Measurements from ENCODE around the gene HOXA13. TPM values are rescaled to one million over a fixed set of nuclear protein-coding genes. Genes with fewer than 3 reads are reported as not detected.
A peak's percentile ranks its signal among the peaks of the same experiment; 100 is the strongest.

HOXA13 gene
- polyA plus RNA-seq, 1 donor: not detected

DNA sequence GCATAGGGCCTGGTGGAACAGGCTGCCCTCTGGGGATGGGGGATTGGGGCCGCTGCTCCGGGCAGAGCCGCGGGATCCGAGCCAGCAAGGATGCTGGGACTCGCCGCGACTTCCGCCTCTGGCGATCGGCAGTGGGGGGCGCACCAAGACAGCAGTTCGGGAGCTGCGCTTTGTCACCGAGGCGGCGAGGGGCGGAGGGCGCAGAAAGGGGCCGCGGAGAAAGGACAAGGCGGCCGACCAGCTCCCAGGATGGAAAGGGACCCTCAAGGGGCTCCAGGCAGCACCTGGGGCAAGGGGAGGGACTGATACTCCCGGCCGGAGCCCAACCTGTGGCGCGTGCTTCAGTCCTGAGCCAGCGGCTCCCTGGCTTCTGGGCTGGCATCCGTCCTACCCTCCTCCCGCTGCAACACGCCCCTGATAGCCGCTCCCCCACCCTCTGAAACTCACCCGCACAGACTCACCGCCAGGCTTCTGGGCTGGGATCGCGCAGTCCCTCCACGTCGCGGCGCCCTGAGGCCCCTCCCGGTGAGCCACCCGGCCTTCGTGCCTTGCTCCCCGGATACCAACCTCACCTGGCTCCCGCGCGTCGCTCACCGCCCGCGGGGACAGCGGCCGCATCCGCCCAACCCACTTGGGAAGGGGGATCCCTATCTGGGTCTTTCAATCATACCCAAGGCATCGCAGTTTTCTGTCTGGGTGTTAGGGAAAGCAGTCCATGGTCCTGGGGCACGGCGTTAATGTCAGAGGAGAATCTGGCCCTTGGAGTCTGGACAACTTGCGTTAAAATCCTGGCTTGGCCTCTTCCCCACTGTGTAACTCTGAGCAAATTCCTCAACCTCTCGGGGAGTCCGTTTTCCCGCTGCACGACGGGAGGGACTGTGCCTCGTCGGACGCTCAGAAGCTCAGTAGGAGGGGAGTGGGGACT, 35.8 kb upstream of the HOXA13 start:
- Histone ChIP-seq H3K27me3 (ENCODE audit: control insufficient read depth, insufficient read depth, low read length) (peaks cover 75% of the 10 kb centered on the region), H3K27ac (ENCODE audit: low read length) (no peak overlapping the region), H3K4me3 (ENCODE audit: low read length) (peak overlapping the region; percentile 54), H3K4me1 (ENCODE audit: control insufficient read depth, insufficient read depth, low read length) (peaks cover 12% of the 10 kb centered on the region), H3K9me3 (ENCODE audit: control insufficient read depth, low read depth, low read length) (peaks cover 15% of the 10 kb centered on the region), H3K36me3 (ENCODE audit: control insufficient read depth, insufficient read depth, low read length) (no peaks in the 10 kb centered on the region)
- DNase-seq: peak in 1 of 2 donors; percentile 49
- no CpG with 5 or more reads among the region's 66 CpGs for WGBS (ENCODE audit: insufficient coverage, low lambda C conversion rate)

DNA sequence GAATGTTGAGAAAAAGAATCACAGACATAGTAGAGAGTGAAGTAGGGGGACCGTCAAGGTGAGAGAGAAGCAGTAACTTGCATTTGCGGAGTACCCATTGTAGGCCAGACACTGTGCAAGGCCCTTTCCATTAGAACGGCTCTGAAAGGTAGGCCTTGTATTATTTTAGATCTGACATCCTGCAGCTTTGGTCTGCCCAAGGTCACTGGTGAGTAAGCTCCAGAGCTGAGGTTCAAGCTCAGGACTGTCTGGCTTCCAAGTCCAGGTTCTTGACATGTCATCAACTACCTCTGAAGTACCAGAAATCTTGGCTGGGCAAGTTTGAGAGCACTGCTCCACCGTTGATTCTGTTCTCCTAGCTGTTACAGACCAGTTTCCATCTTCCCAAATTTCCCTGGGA, 29.6 kb upstream of the HOXA13 start:
- Histone ChIP-seq H3K27ac (ENCODE audit: low read length) (no peak overlapping the region), H3K4me3 (ENCODE audit: low read length) (no peak overlapping the region), H3K9me3 (ENCODE audit: control insufficient read depth, low read depth, low read length) (peaks cover 5% of the 10 kb centered on the region), H3K27me3 (ENCODE audit: control insufficient read depth, insufficient read depth, low read length) (peaks cover 62% of the 10 kb centered on the region), H3K4me1 (ENCODE audit: control insufficient read depth, insufficient read depth, low read length) (no peaks in the 10 kb centered on the region), H3K36me3 (ENCODE audit: control insufficient read depth, insufficient read depth, low read length) (no peaks in the 10 kb centered on the region)
- WGBS (ENCODE audit: insufficient coverage, low lambda C conversion rate): 100% methylated on average over 1 of the region's 4 CpGs
- no peak for DNase-seq

DNA sequence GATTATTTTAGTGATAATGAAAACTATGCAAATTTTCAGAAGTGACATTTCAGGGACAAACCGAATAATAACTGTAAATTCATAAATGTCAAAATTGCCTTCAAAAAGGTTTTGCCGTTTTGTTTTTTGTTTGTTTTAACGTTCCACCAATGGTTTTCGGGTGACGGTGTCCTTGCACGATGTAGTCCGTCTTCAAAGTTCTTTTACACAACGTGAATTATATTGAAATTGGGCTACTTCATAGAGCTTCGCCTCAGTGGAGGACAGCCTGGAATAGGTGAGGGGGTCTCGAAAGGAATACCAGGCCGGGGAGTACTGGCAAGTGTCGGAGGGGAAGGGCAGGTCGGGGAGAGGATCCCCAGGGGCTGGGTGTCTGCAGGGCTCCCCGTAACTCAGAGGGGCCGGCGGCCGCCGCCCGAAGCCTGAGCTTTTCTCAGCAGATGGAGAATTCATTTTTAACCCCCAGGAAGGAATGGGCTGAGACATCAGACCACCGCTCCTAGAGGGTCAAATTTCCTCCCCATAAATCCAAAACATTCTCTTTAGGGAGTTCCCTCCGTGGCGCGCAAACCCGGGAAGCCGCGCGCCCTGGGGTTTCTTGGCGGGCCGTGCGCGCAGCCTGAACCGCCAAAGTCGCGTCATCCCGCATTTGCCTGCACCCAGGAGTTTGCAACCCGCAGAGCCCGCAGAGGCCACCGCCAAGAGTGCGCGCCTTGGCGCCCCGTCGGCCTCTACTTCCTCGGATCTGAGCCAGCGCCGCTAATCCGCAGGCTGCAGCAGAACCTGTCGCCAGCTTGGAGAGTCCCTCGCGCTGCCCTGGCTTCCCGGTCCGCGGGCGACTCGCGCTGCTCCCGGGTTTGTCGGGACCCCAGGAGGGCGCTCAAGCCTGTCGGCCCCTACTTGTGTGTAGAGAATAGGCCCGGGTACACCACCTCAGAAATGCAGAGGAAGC, 25.4 kb upstream of the HOXA13 start:
- Histone ChIP-seq H3K4me1 (ENCODE audit: control insufficient read depth, insufficient read depth, low read length) (no peaks in the 10 kb centered on the region), H3K4me3 (ENCODE audit: low read length) (no peak overlapping the region), H3K27me3 (ENCODE audit: control insufficient read depth, insufficient read depth, low read length) (peaks cover 88% of the 10 kb centered on the region), H3K36me3 (ENCODE audit: control insufficient read depth, insufficient read depth, low read length) (no peaks in the 10 kb centered on the region), H3K9me3 (ENCODE audit: control insufficient read depth, low read depth, low read length) (peaks cover 5% of the 10 kb centered on the region), H3K27ac (ENCODE audit: low read length) (no peak overlapping the region)
- no peak for DNase-seq
- no CpG with 5 or more reads among the region's 61 CpGs for WGBS (ENCODE audit: insufficient coverage, low lambda C conversion rate)

DNA sequence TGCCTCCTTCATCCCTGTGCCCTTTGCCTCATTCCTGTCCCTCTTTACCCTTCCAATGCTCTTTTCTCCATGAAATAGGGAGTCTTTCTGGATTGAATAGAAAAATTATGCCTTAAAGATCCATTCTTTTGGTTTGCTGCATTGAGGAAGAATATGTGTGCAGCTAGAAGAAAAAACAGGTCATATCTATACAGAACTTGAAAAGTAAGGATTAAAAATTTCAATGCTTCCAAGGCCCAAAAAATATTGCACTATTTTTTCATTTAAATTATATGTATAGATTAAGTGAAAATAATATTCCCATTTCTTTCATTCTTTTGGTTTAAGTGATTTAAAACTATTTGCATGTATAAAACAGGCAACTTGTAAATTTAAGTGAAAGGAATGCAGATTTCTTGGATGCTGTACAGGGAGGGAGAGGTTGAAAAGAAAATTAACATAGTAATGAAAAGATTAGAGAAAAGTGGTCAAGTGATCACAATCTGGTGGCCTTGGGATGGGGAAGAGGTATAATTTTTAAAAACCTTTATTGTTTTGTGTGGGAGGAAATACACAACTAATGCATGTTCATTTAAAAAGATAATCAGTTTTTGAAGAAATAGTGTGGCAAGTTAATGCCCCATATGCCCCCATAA, 24.2 kb upstream of the HOXA13 start:
- Histone ChIP-seq H3K4me3 (ENCODE audit: low read length) (no peak overlapping the region), H3K9me3 (ENCODE audit: control insufficient read depth, low read depth, low read length) (peaks cover 5% of the 10 kb centered on the region), H3K27me3 (ENCODE audit: control insufficient read depth, insufficient read depth, low read length) (peaks cover 89% of the 10 kb centered on the region), H3K27ac (ENCODE audit: low read length) (no peak overlapping the region), H3K36me3 (ENCODE audit: control insufficient read depth, insufficient read depth, low read length) (no peaks in the 10 kb centered on the region), H3K4me1 (ENCODE audit: control insufficient read depth, insufficient read depth, low read length) (no peaks in the 10 kb centered on the region)
- no peak for DNase-seq

DNA sequence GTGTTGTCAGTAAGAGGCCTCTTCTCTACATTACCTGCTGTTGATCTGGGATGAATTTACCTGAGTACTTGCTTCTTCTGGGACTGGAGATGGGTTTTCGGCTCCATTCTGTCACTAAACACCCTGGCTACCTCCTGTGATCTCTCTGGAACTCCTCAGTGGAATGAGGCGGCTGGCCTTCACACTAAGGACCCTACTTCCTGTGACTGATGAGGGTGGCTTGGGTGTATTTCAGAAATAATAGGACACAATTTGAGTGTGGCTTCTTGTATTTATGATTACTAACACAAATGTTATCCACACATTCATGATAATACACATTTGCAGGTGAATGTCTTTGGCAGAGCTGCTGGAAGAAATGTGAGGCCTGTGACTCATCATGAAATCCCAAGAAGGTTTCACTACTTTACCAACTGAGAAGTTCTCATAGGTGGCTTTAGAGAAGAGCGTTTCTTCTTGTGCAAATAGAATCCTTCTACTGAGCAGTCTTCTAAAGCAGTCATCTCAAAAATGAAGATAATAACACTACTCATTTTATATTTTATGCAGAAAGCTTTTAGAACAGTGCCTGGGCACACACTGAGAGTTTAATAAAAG, 21.4 kb upstream of the HOXA13 start:
- Histone ChIP-seq H3K27me3 (ENCODE audit: control insufficient read depth, insufficient read depth, low read length) (peaks cover 90% of the 10 kb centered on the region), H3K9me3 (ENCODE audit: control insufficient read depth, low read depth, low read length) (peaks cover 5% of the 10 kb centered on the region)
- no peak for DNase-seq

DNA sequence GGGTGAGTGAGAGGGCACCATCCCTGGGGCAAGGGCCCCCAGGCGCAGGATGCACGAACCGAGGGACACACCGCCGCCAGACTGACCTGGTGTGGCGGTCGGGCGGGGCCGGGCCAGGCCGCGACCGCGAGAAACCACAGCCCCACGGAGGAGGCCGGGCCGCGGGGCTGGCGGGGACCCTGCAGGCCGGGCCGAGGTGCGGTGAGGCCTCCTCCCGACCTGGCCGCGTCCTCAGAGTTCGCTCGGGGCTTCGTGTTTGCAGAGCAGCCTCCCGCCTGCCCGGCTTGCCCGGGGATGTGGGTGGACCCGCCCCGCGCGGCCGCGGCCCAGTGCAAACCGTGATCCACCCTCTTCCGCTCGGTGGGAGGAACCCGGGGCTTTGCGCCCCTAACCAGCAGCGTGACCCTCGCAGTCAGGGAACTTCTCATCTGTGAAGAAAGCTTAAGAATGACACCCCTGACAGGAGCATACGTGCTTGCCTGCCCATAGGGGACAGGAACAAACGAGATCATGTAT, 20.6 kb upstream of the HOXA13 start:
- no peak for DNase-seq
- no peak overlapping the region for H3K4me3 ChIP-seq (ENCODE audit: low read length)
- no peaks in the 10 kb centered on the region for H3K4me1 ChIP-seq (ENCODE audit: control insufficient read depth, insufficient read depth, low read length)
- peaks cover 90% of the 10 kb centered on the region for H3K27me3 ChIP-seq (ENCODE audit: control insufficient read depth, insufficient read depth, low read length)
- H3K27ac ChIP-seq (ENCODE audit: low read length): no peak overlapping the region
- no peaks in the 10 kb centered on the region for H3K36me3 ChIP-seq (ENCODE audit: control insufficient read depth, insufficient read depth, low read length)
- H3K9me3 ChIP-seq (ENCODE audit: control insufficient read depth, low read depth, low read length): peaks cover 3% of the 10 kb centered on the region
- WGBS (ENCODE audit: insufficient coverage, low lambda C conversion rate): no CpG with 5 or more reads among the region's 45 CpGs

More for the DNA sequence above, 21.4 kb upstream of the HOXA13 start:
- Histone ChIP-seq H3K36me3 (ENCODE audit: control insufficient read depth, insufficient read depth, low read length) (no peaks in the 10 kb centered on the region), H3K4me1 (ENCODE audit: control insufficient read depth, insufficient read depth, low read length) (no peaks in the 10 kb centered on the region), H3K4me3 (ENCODE audit: low read length) (no peak overlapping the region), H3K27ac (ENCODE audit: low read length) (no peak overlapping the region)
- WGBS (ENCODE audit: insufficient coverage, low lambda C conversion rate): no CpG with 5 or more reads among the region's 3 CpGs

DNA sequence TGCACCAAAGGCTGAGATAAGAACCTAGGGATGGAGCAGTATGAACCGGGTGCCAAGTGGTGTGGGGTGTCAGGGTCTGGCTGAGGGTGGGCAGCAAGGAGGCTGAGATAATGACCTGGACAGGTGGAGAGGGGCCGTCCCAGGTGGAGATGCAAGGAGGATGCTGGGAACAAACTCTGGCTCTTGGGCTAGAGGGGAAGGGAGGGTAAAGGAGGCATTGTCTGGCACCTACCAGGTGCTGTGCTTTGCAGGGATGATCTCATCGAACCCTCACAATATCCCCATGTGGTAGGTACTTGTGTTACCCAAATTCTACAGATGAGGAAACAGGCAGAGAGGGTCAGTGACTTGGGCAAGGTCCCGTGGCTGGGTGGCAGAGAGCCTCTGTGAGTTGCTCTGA, 19.9 kb upstream of the HOXA13 start:
- no peaks in the 10 kb centered on the region for H3K36me3 ChIP-seq (ENCODE audit: control insufficient read depth, insufficient read depth, low read length)
- H3K9me3 ChIP-seq (ENCODE audit: control insufficient read depth, low read depth, low read length): no peaks in the 10 kb centered on the region
- no peak overlapping the region for H3K4me3 ChIP-seq (ENCODE audit: low read length)
- no peak overlapping the region for H3K27ac ChIP-seq (ENCODE audit: low read length)
- no CpG with 5 or more reads among the region's 4 CpGs for WGBS (ENCODE audit: insufficient coverage, low lambda C conversion rate)
- H3K4me1 ChIP-seq (ENCODE audit: control insufficient read depth, insufficient read depth, low read length): no peaks in the 10 kb centered on the region
- DNase-seq: no peak
- peaks cover 90% of the 10 kb centered on the region for H3K27me3 ChIP-seq (ENCODE audit: control insufficient read depth, insufficient read depth, low read length)

DNA sequence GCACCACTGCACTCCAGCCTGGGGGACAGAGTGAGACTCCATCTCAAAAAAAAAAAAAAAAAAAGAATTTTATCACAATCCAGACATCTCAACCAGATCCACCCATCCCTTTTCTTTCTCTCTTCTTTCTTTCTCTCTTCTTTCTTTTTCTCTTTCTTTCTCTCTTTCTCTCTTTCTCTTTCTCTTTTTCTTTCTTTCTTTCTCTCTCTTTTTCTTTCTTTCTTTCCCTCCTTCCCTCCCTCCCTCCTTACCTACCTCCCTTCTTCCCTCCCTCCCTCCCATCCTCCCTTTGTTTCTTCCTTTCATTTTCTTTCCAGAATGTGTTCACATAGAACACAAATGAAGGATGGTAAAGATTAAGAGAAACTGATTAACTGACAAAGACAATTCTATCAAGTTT, 18.1 kb upstream of the HOXA13 start:
- Histone ChIP-seq H3K27ac (ENCODE audit: low read length) (no peak overlapping the region), H3K27me3 (ENCODE audit: control insufficient read depth, insufficient read depth, low read length) (peaks cover 91% of the 10 kb centered on the region), H3K36me3 (ENCODE audit: control insufficient read depth, insufficient read depth, low read length) (no peaks in the 10 kb centered on the region), H3K9me3 (ENCODE audit: control insufficient read depth, low read depth, low read length) (peaks cover 9% of the 10 kb centered on the region), H3K4me1 (ENCODE audit: control insufficient read depth, insufficient read depth, low read length) (no peaks in the 10 kb centered on the region), H3K4me3 (ENCODE audit: low read length) (no peak overlapping the region)
- no peak for DNase-seq

DNA sequence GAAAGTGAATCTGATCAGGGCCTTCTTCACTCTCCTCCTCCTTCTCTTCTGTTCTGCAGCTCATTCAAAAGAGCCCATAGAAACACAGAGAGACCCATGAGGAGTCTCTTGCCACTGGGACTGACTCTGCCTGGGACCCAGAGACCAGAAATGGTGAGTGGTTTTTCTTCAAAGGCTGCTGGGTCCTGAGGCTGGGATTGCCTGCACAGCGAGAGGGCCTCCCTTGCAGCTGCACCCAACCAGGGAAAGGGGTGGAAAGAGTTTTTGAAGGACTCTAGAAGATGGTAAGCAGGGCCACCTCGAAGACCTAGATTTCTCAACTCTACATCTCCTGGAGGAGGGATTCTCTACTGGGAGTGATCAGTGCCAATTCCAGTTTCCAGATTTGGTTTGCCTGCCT, 15.5 kb upstream of the HOXA13 start:
- Histone ChIP-seq H3K27me3 (ENCODE audit: control insufficient read depth, insufficient read depth, low read length) (peaks cover 93% of the 10 kb centered on the region), H3K36me3 (ENCODE audit: control insufficient read depth, insufficient read depth, low read length) (no peaks in the 10 kb centered on the region), H3K27ac (ENCODE audit: low read length) (no peak overlapping the region), H3K9me3 (ENCODE audit: control insufficient read depth, low read depth, low read length) (peaks cover 9% of the 10 kb centered on the region), H3K4me3 (ENCODE audit: low read length) (no peak overlapping the region), H3K4me1 (ENCODE audit: control insufficient read depth, insufficient read depth, low read length) (peaks cover 16% of the 10 kb centered on the region)
- DNase-seq: no peak
- no CpG with 5 or more reads among the region's 2 CpGs for WGBS (ENCODE audit: insufficient coverage, low lambda C conversion rate)
